H1 (cell line): ENCODE measurements around the gene TIMP1. TPM values are rescaled to one million over a fixed set of nuclear protein-coding genes. Genes with fewer than 3 reads are reported as not detected.

Source experiments
- BACH1 ChIP-seq: IDR thresholded peaks from 2 replicates; pipeline ENCODE4 v1.6.1; 2012; ENCODE audit warnings: low read length, improper control_type of control experiment
- BCL11A ChIP-seq, 2 experiments: IDR thresholded peaks; one replicate each; pipeline ENCODE4 v1.6.1; 2011; ENCODE audit warnings: low read depth in 2 of 2, low read length in 2 of 2, mild to moderate bottlenecking in 2 of 2
- CBX5 ChIP-seq: fragments of 300-800, 300-1000 bp; sonication (generic); IDR thresholded peaks from 2 replicates; pipeline ENCODE4 v1.7.1; 2016; ENCODE audit warnings: antibody characterized with exemption, low read length, low read depth
- CBX8 ChIP-seq: fragments of 300-800, 300-1000 bp; sonication (generic); IDR thresholded peaks from 2 replicates; pipeline ENCODE4 v1.7.1; 2016; ENCODE audit warnings: low read depth, low read length, borderline replicate concordance
- CHD1 ChIP-seq: IDR thresholded peaks from 2 replicates; pipeline ENCODE4 v1.6.1; 2012; ENCODE audit warnings: low read depth, low read length, improper control_type of control experiment
- CREB1 ChIP-seq: IDR thresholded peaks from 2 replicates; pipeline ENCODE4 v1.6.1; 2012; ENCODE audit warnings: inconsistent platforms
- CTBP2 ChIP-seq: IDR thresholded peaks from 2 replicates; pipeline ENCODE4 v1.7.0; 2011; ENCODE audit warnings: borderline replicate concordance, mild to moderate bottlenecking, moderate library complexity, mixed read lengths, low read length; ENCODE audit not compliant: insufficient read depth, insufficient read length
- CTCF ChIP-seq, 3 experiments: IDR thresholded peaks; 1 replicate in 2 of 3; 2 replicates in 1 of 3; pipeline versions ENCODE4 v1.5.1 to v1.6.1; 2011; ENCODE audit warnings: low read length in 3 of 3, mild to moderate bottlenecking in 3 of 3, inconsistent platforms in 2 of 3, low read depth in 1 of 3, moderate library complexity in 1 of 3; ENCODE audit not compliant: insufficient read depth in 1 of 3; ENCODE audit errors: control extremely low read depth in 1 of 3
- E2F6 ChIP-seq: IDR thresholded peaks from 2 replicates; pipeline ENCODE4 v1.6.1; 2012; ENCODE audit warnings: inconsistent platforms
- EGR1 ChIP-seq: IDR thresholded peaks from 2 replicates; pipeline ENCODE4 v1.6.1; 2011; ENCODE audit warnings: low read depth, low read length, borderline replicate concordance
- EZH2 ChIP-seq: fragments of 200-600 bp; sonication (generic); IDR thresholded peaks from 2 replicates; pipeline ENCODE4 v1.7.1; 2012; ENCODE audit warnings: low read depth, mild to moderate bottlenecking, moderate library complexity, low read length, inconsistent platforms; ENCODE audit not compliant: severe bottlenecking
- FOSL1 ChIP-seq: IDR thresholded peaks from 2 replicates; pipeline ENCODE4 v1.6.1; 2011; ENCODE audit warnings: mild to moderate bottlenecking, low read depth, low read length, moderate library complexity; ENCODE audit not compliant: insufficient read depth
- HDAC6 ChIP-seq: IDR thresholded peaks from one replicate; pipeline ENCODE4 v1.7.1; 2012; ENCODE audit warnings: low read depth, mild to moderate bottlenecking, inconsistent platforms, low read length, moderate library complexity
- KDM1A ChIP-seq: fragments of 200-600, 300-600 bp; sonication (generic); IDR thresholded peaks from 2 replicates; pipeline ENCODE4 v1.7.1; 2016; ENCODE audit warnings: mild to moderate bottlenecking, low read length, borderline replicate concordance
- NRF1 ChIP-seq: IDR thresholded peaks from 2 replicates; pipeline ENCODE4 v1.6.1; 2011; ENCODE audit warnings: mild to moderate bottlenecking, low read depth, low read length, improper control_type of control experiment
- RFX5 ChIP-seq: IDR thresholded peaks from 2 replicates; pipeline ENCODE4 v1.6.1; 2011; ENCODE audit warnings: low read depth, low read length, improper control_type of control experiment, borderline replicate concordance
- SUZ12 ChIP-seq: fragments of 200-600 bp; sonication (generic); IDR thresholded peaks from 2 replicates; pipeline ENCODE4 v1.6.1; 2012; ENCODE audit warnings: mild to moderate bottlenecking, inconsistent platforms, low read length, moderate library complexity, mixed read lengths
- TAF1 ChIP-seq: IDR thresholded peaks from 2 replicates; pipeline ENCODE4 v1.6.1; 2011; ENCODE audit warnings: mild to moderate bottlenecking, low read depth, low read length
- TEAD4 ChIP-seq: IDR thresholded peaks from 2 replicates; pipeline ENCODE4 v1.6.1; 2012; ENCODE audit warnings: low read depth, low read length, inconsistent platforms, mixed read lengths
- USF2 ChIP-seq: IDR thresholded peaks from 2 replicates; pipeline ENCODE4 v1.6.1; 2011; ENCODE audit warnings: low read length, improper control_type of control experiment
- polyA plus RNA-seq, 7 experiments: library from polyadenylated mRNA; depleted of rRNA in 3 of 7; stranded (reverse) in 5 of 7; unstranded in 2 of 7; fragments of >200 nt in 5 of 7; fragments of 200-250 nt in 2 of 7; gene quantifications; 1 replicate in 5 of 7; 2 replicates in 1 of 7; 4 replicates in 1 of 7; pipeline versions ENCODE4 v1.2.1 to v1.2.3, GENCODE V29; 2011 to 2013; ENCODE audit warnings: missing spikeins in 2 of 7, mixed read lengths in 2 of 7
- total RNA-seq: library from RNA; stranded (reverse); fragmentation: NEBNext Ultra II Directional; extraction: Animal tissue kit (Norgen Biotek cat#: 25700); gene quantifications from 2 replicates; pipeline ENCODE4 v1.2.1, GENCODE V29; 2021

The TIMP1 gene
- total and polyA plus RNA-seq, 2 of the 8 experiments (the other 6 are each of a cell fraction or from before 2014, with no cell fraction given): 58.6 to 142 TPM

GRCh38 chrX:47619486-47620302 lies 37.5 kb downstream of the TIMP1 start, which contains the start of gene SYN1 (continued):
- TF ChIP-seq EZH2 (no peak), RFX5 (no peak), HDAC6 (no peak), KDM1A (peak; percentile 69; the same call in 1 of the 2 replicates), E2F6 (no peak), USF2 (no peak), CTBP2 (no peak), NRF1 (peak; percentile 48; the same call in 1 of the 2 replicates), EGR1 (peak; percentile 94), BACH1 (no peak), TEAD4 (no peak), CHD1 (peak; percentile 90), SUZ12 (no peak), FOSL1 (no peak), CBX8 (no peak), CBX5 (no peak), CTCF (IDR thresholded peaks at IDR 0.05; ENCODE audit: control extremely low read depth in 1 of 3, insufficient read depth in 1 of 3, low read depth in 1 of 3, low read length in 3 of 3) (no peak), TAF1 (peak; percentile 94), BCL11A (IDR thresholded peaks at IDR 0.05; ENCODE audit: low read depth in 2 of 2, low read length in 2 of 2) (no peak), CREB1 (peak; percentile 92)
